ENCODE results near the gene SCN4B.
"Not testable (repeated sequence)": the region's sequence is repeated elsewhere in the genome, so short reads cannot be mapped to it uniquely, and the experiment has no call there.

Gene SCN4B

GRCh38 chr11:118152552-118153471 is at the start of gene SCN4B:
SCN4B (minus strand) TSS chr11:118152823; CDS start chr11:118152673, 150 bp downstream.
- no peak for DNase-seq (ENCODE audit: low read depth in 3 of 3)

GRCh38 chr11:118201966-118202365 is 49.3 kb upstream of the SCN4B start:
- no peak for DNase-seq (ENCODE audit: low read depth in 3 of 3)

GRCh38 chr11:118200901-118201680 is 48.5 kb upstream of the SCN4B start:
- DNase-seq (ENCODE audit: low read depth in 3 of 3), result peak in 1 of 3 experiments; percentile 26

- no peak for DNase-seq (ENCODE audit: low read depth in 3 of 3)
Observed at GRCh38 chr11:118200497-118200896, 47.9 kb upstream of the SCN4B start.

GRCh38 chr11:118199135-118199534 is 46.5 kb upstream of the SCN4B start:
- DNase-seq (ENCODE audit: low read depth in 3 of 3), result no peak

GRCh38 chr11:118198370-118198769 is 45.7 kb upstream of the SCN4B start:
- peak; percentile 70 to 76 (median 75) for DNase-seq (ENCODE audit: low read depth in 3 of 3)

- DNase-seq (ENCODE audit: low read depth in 3 of 3), result no peak
Observed at GRCh38 chr11:118194835-118195627, 42.4 kb upstream of the SCN4B start.

- DNase-seq (ENCODE audit: low read depth in 3 of 3), result no peak
Observed at GRCh38 chr11:118193910-118194566, 41.4 kb upstream of the SCN4B start.

- not testable (repeated sequence) for DNase-seq (ENCODE audit: low read depth in 3 of 3)
Observed at GRCh38 chr11:118192817-118193216, 40.2 kb upstream of the SCN4B start.

GRCh38 chr11:118190942-118191506 is 38.4 kb upstream of the SCN4B start:
- not testable (repeated sequence) for DNase-seq (ENCODE audit: low read depth in 3 of 3)

GRCh38 chr11:118186346-118187107 is 33.9 kb upstream of the SCN4B start:
- no peak for DNase-seq (ENCODE audit: low read depth in 3 of 3)

GRCh38 chr11:118184784-118185579 is 32.4 kb upstream of the SCN4B start:
- no peak for DNase-seq (ENCODE audit: low read depth in 3 of 3)

GRCh38 chr11:118183691-118184090 is 31.1 kb upstream of the SCN4B start:
- DNase-seq (ENCODE audit: low read depth in 3 of 3), result not testable (repeated sequence)

GRCh38 chr11:118180300-118180703 is 27.7 kb upstream of the SCN4B start:
- DNase-seq (ENCODE audit: low read depth in 3 of 3), result no peak

GRCh38 chr11:118176778-118177134 is 24.1 kb upstream of the SCN4B start:
- DNase-seq (ENCODE audit: low read depth in 3 of 3), result no peak

- no peak for DNase-seq (ENCODE audit: low read depth in 3 of 3)
Observed at GRCh38 chr11:118175993-118176777, 23.6 kb upstream of the SCN4B start, which contains the start of gene SCN2B. SCN2B (minus strand) TSS chr11:118176639; CDS start chr11:118176431, 208 bp downstream.

GRCh38 chr11:118175031-118175992 is 22.7 kb upstream of the SCN4B start:
- no peak for DNase-seq (ENCODE audit: low read depth in 3 of 3)

All from stimulated activated CD4-positive, alpha-beta T cell treated with anti-CD3 and anti-CD28 coated beads, TNF-alpha, amount 100 ng/mL, for 4 hours (primary cell).